Occipital lobe (tissue), 2 donors: ENCODE measurements around the gene ROBO2. TPM values are rescaled to one million over a fixed set of nuclear protein-coding genes. Genes with fewer than 3 reads are reported as not detected.
A peak's percentile ranks its signal among the peaks of the same experiment; 100 is the strongest.

ENCODE experiments used
- DNase-seq: peaks from one replicate; lab custom pipeline; 2025; lab: John Stamatoyannopoulos, UW
- total RNA-seq: library from RNA; depleted of rRNA; stranded (reverse); fragments of >200 nt; gene quantifications from one replicate; pipeline ENCODE4 v1.2.3, GENCODE V29; 2014

Gene ROBO2
- total RNA-seq, 1 donor from 2014 or later = 377 TPM

DNA sequence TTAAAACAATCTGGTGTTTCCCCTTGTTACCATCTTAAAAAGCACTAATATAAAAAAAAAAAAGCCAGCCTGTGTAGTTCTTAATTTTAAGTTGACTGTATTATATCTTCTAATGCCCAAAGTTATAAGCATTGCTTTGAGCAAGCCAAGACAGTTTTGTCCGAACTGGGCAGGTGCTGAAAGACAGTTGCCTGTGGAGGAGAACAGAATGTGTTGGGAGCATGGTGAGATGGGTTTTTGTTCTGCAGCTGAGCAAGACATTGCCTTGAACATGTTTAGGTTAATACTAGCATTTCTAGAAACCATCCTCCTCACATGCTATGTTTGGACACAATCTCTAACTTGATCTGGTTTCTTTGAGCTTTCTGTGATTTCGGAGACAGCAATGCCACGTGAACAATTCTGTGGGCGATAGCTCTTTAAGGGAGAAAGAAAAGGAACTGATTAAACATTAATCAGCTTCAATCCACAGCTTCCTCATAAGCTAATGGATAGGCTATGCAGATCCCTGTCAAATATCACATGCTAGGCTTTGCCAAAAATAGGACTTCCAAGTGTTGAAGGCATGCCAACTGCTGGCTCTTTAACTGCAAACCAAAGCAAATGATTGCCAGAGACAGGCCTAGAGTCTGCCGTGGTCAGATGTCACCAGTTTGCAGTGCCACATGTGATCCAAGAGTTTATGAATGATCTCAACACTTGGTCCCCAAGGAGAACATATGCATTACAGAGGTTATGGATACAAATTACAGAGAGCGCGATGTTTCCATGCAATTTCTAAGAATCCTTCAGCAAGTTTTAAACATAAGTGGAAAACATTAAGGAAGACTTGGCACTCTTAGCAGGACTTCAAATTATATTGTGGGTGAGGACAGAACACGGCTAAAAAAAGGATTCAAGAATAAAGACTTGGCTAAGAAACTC lies 428.1 kb downstream of the ROBO2 start:
- peak; percentile 33 for DNase-seq

DNA sequence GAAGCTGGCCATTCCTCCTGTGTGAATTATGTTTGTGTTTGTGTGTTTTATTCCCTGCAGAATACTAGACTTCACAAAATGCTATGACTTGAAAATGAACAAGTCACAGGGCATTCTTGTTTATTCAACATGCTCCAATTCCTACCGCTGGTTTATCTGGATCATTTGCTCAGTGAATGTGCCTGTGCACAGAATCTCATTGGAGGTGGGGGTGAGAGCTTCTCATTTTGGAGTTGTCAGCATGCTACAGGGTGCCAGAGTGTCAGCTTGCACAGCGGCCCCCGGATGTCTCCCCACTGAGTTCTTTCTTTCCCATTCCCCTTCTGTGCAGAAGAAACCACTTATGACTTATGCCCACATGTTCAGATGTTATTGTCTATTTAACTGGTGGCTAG lies 428.7 kb downstream of the ROBO2 start:
- no peak for DNase-seq

DNA sequence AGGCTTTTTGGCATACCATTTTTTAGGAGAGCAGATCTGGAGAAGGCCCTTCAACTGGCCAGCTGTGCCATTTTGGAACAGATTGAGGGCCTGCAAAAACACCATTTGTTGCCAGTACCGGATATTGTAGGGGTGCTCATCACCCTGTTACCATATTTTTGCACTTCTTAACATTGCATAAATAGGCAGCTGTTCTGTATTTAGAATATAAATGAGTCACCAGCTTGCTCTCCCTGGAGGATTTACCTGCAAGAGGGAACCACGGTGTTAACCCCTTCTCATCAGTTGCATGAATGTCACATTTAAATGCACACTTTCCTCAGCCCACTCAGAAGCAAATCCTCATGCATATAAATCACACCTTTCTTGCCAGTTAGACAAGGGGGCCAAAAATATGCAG lies 435.6 kb downstream of the ROBO2 start:
- DNase-seq = peak; percentile 42

DNA sequence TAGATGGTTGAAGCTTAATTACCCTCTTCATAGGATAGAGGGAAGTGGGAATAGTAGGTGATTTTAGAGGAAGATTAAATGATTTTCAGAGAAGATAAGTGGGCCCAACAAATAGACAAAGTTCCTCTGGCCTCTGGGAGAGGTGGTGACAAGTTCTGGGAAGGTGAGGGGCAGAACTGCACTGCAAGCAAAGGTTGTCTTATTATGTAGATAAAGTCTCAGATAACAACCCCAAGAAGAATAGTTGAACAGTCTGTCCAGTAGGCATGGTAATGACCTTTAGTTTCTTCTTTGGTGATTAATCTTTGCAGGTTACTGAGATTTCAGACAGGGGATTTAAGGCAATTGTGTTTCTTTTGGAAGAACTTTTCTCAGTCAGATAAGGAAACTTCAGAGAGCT lies 439.1 kb downstream of the ROBO2 start:
- DNase-seq = no peak

DNA sequence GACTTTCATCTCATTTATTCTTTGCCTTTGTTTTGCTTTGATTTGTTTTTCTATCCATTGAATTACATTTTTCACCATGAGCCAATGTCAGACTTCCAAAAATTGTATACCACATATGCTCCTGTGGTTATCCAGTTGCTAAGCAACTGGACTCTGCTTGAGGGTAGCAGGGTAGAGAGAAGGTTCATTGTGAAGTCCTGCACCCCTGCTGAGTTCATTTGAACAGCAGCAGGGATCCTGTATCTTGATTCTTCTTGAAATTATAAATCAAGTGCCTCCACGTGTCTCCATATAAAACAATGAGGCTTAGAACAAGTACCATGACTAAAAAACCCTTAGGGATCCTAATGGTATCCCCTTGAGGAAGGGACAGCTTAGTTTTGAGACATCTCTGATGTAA lies 449.3 kb downstream of the ROBO2 start:
- DNase-seq = no peak

DNA sequence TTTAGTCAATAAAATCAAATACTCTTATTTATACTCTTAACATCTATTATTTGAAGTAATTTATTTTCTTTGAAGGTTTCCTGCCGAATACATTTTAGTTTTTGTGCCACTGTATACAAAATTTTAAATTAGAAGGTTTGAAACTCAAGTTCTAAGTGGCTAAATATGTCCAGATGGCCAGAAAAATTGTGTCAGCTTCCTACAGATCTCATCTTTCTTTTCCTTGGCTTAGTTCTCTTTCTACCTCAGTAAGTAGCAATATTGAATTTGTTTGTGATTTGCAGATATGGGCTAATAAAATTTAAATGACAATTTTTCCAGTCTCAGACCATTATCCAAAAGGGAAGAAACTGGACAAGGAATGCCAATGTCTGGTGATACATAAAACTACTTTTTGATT lies 452.1 kb downstream of the ROBO2 start:
- DNase-seq = no peak

DNA sequence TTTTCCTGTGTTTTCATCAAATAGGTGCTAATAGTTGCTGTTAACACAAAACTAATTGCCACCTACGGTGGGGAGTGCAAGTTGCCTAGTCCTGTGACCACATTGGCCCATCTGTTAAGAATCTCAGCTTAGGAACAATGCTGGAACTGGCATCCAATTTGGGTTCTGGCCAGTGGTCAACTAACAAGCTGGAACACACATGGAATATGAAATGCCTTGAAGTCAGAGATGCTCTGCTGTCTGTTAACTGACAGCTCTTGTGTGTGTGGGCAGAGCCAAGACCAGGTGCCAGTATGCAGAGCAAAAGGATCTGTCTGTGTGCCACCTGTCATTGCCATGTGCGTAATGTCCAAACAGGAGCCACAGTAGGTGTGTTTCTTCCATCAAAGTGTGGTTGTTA lies 460.8 kb downstream of the ROBO2 start:
- no peak for DNase-seq

DNA sequence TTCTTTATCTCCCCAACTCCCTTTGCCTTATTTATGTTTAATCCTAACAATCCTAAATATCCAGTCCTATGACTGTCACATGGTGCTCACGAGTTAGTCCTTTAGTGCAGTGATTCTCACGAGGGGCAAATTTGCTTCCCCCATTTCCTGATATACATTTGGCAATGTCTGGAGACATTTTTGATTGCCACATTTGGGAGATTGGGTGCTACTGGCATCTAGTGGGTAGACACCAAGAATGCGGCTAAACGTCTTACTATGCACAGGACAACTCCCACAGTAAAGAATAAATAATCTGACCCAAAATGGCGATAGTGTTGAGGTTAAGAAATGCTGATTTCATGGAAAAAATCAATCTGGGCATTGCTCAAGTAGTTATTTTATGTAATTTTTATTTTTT lies 466.5 kb downstream of the ROBO2 start:
- DNase-seq = no peak

DNA sequence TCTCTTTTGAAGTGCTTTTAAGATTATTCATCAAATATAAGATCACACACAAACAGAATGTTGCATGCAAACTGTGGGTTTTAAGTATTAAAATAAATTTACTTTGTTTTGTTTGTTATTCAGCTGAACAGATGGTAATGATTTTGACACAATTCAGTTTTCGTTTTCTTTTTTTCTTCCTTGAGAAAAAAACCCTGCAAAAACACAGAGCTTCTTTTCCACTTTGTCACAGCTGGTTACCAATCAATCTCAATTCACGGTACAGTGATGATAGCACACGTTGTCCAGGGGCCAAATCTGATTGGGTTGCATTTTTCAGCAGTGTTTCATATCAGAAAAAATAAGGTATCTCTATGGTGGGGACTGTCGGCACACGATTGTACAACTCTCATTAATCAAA lies 473.6 kb downstream of the ROBO2 start:
- DNase-seq = no peak

DNA sequence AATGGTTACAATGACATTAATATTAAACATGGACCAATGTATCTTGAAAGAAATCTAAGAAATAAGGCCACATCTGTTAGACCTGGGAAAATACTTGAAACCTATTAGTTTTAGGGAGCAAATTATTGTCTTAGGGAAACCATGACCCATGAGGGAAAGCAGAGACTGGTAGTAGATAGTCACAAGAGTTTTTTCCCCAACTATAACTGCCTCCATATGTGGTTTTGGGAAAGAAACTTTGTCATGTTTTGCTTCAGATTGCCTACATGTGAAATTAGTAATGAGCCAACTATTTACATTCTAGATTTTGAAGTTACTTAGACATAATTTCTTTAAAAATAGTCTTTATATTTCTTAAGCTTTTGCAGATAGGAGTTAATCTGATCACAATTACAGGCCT lies 474.9 kb downstream of the ROBO2 start:
- DNase-seq = no peak

DNA sequence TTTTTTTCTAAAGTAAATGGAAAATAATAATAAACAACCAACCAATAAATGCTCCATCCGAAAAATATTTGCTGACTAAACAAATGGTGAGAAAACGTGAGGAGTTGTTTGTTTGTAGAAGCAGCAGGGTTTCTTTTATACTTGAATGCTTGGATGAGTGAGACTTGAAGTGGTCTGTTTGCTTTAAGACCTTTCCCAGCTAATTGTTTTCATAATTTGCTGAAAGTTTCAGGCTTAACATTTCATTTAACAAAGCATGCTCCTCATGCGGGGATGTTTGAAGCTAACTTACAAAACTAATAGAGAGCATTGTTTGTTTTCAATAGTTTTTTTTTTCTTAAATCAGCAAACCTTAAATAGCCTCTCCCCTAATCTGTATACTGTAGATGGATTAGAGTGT lies 484.6 kb downstream of the ROBO2 start:
- DNase-seq = no peak

DNA sequence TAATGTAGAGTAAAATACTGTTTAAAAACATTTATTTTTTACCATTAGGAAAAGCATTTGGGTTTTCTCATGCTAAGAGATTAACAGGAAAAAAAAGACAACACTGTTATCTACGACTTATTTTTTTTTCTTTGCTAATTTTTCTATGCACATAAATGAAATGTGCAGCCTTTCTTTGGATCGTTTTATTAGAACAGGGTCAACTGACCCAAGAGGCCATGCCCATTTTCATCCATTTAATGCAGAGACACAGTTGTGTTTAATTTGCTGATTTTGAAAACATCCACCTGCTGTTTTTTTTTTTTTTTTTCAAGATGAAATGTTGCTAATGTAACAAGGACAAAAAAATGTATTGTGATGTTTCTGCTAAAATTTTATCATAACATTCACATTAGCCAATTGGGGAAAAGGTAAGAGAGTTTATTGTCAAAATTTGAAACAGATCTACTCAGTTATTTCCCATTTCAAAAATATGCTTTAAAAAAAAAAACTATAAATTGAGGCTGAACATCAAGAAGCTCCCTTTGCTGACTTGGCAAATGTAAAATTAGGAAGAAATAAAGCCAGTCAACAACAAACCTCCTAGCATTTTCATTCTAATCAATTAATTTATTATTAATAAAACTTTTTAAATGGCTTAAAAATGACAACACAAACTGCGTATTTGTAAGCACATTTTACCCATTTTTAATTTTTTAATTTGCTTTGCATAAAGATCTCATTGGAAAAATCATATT lies 485.2 kb downstream of the ROBO2 start:
- DNase-seq = no peak

DNA sequence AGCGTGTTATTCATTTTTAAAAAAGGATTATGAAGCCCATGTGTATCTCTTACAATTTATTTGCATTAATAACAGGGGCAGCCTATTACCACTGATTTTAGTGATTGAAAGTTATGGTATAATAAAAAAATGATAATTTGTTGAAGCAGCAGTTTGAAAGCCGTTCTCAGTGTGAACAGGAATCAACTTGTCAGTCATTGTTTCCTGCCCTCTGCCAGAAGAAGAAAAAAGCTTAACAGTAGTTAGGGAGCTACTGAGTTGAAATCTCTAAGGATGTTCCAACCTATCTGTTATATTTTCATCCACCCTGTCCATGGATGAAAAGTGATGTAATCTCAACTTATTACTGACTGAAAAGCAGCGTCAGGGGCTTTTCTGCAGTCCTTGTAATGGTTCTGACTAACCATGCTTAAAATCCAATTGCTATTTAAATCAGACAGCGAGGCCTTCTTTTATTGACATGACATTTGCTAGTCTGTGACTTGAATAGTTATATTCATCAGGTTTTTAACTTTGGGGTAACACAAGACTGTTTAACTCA lies 486.7 kb downstream of the ROBO2 start:
- DNase-seq = no peak

DNA sequence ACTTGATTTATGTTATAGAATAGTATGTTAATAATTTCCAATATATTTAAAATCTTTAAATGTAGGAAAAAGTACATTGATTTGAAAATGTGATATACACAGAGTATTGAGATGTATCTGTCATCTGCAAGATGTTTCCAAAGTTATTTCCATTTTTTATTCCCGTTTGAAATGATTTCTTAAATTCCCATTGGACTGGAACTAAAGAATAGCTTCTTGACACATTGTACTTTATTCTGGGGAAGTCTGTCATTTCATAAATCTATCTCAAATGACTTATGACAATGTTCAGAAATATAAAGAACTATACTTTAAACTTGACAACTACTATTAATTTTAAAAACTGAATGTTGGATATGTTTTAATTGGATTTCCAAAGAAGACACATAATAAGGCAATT lies 489.6 kb downstream of the ROBO2 start:
- DNase-seq = no peak

DNA sequence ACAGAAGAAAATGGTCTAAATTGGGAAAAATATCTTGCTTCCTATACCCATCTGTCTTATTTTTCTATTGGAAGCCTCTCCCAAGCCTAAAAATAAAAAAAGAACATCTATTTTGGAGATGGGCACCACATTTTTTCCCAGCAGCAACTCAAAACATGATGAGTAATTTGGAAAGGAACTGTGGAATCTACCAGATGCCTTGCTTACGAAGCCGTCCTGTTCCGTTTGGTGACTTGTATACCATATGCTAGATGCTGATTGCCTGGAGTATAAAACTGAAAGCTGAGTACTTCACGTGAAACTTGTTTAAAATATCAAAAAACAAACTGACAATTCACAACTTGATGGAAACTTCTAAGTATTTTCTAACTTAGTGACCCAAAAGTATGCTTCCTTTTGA lies 491.0 kb downstream of the ROBO2 start:
- peak; percentile 10 for DNase-seq

DNA sequence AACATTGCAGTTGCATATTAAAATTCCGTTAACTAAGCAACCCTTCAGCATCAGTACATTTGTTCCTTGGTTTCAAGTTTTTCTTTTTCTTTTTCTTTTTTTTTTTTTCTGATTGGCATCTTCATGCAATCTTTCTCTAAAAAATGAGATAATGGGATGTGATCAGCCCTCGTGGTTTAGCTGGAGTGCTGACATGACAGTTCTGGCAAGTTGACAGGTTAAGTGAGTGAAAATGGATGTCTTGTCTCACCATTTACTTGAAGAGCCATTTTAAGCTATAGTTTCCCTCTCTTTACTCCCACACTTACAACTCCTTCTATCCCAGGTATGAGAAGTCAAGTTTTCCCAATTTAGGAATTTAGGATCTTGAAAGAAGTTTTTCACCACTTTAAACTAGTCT lies 495.2 kb downstream of the ROBO2 start:
- no peak for DNase-seq

DNA sequence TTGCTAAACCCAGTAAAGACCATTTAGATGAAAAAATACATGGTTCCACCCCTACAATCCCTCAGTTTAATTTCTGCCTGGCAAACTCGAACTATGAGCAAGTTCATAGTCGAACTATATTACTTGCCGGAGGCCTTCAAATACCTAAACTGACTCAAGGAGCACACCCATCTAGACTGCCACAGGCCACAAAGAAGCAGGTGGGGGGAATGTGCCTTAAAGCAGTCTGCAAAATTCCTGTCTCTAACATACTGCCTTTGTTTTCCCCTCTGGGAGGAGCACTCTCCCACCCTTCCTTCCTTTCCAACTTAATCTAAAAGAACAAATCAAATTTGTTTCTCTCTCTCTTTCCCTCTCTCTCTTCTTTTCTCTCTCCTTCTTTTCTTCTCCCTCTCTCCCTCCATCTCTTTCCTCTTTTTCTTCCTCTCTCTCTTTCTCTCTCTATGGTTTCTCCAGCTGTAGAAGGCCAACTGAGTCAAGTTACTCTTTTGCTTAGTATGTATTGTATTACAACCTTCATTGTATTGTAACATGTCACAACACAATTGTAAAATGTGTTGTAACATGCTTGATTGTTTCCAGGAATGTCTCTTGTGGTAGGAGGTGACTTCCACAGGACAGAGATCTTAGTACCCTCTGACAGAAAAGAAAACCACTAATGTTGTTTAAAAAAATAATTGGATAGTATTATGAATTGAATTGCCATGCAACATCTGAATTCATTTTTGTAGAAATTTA lies 496.3 kb downstream of the ROBO2 start:
- no peak for DNase-seq

DNA sequence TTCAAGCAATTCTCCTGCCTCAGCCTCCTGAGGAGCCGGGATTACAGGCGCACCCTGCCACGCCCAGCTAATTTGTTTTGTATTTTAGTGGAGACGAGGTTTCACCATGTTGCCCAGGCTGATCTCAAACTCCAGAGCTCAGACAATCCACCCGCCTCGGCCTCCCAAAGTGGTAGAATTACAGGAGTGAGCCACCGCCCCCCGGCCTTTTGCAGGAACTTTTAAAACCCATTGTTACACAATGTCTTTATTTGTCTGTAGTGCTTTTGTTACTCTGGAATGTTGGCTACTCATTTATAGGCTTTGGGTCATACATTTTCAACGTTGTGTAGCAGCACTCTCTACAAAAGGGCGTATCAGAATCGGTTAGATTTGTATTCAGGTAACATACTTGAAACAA lies 499.1 kb downstream of the ROBO2 start:
- DNase-seq = no peak

DNA sequence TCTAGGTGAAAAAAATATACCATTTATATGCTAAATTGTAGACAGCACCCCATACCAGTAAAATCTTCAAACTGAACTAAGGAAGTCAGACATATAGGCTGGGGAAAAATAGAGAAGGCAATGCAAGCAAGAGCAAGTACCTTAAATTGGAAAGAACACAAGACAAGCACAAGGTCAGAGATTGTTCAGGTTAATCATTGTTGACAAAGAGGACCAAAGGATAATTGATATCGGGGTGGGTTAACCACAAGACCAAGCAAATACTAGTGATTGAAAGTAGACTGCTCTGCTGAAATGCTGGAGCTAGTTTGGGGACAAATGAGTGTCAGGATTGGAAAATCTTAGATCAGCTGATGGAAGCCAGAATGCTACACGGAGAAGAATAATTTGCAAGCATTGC lies 499.8 kb downstream of the ROBO2 start:
- no peak for DNase-seq

DNA sequence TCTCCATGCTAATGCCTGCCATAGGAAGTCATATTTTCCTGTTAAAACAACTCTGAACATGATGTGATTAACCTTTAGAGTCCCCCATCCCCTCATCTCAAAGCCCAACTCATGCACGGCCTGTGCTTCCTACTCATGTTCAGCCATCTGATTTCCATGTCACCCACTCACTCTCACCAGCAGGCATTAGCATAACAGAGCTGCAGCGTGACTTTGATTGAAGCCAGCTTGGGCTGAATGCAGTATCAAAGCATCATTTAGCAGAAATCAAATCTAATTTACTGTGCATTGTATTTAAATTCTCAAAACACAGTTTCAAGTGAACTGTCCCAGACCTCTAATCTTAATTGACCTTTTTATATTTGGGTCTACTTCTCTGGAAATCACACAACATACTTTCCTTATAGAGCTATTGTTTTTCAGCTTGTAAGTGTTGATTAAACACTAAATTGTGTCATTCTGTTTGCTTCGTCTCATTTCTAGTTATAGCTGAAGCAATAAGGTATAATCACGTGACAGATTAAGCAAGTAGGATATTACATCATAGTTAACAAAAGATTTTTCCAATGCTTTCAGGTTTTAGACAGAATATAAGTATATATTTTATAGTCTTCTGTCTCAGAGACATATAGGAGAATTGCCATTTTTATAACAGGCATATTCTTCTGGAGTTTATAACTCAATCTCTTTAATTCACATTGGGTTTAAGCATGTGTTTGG lies 501.5 kb downstream of the ROBO2 start:
- DNase-seq = no peak

DNA sequence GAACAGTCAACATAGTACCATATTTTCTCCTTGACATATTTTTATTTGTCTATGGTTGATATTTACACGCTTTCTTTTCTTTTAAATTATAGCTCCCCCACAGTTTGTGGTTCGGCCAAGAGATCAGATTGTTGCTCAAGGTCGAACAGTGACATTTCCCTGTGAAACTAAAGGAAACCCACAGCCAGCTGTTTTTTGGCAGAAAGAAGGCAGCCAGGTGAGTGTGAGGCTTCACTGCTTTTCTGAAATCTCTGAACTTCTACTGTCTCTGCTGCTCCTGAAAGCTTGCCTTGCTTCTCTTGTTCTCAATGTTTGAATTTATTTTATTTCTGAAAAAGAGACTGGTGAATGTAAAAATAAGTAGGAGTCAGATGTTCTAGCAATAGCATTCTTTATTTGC lies 506.3 kb downstream of the ROBO2 start:
- no peak for DNase-seq
